GM12865 (cell line): ENCODE data around the gene CLVS2.

Experiments
- DNase-seq: peaks from one replicate; pipeline ENCODE4 v3.0.0; 2010; ENCODE audit warnings: low read depth
- H3K4me3 ChIP-seq: 2 replicates; pipeline ENCODE4 v1.5.1; 2011; ENCODE audit warnings: mild to moderate bottlenecking, low read depth, low read length, control low read depth
- CTCF ChIP-seq: IDR thresholded peaks from 2 replicates; pipeline ENCODE4 v1.5.1; 2011; ENCODE audit warnings: low read length, control low read depth, low read depth, inconsistent platforms; ENCODE audit not compliant: insufficient read depth; ENCODE audit errors: missing control alignments

CLVS2 gene

GRCh38 chr6:123116370-123116769 lies 120.3 kb downstream of the CLVS2 start:
- no peak for TF ChIP-seq CTCF
- no peak overlapping the region for H3K4me3 ChIP-seq
- DNase-seq = no peak

GRCh38 chr6:123117145-123117908 lies 121.3 kb downstream of the CLVS2 start:
- no peak overlapping the region for H3K4me3 ChIP-seq
- TF ChIP-seq CTCF = no peak
- DNase-seq = no peak

- no peak for TF ChIP-seq CTCF
- no peak overlapping the region for H3K4me3 ChIP-seq
- no peak for DNase-seq
Measured at GRCh38 chr6:123118811-123119210, 122.8 kb downstream of the CLVS2 start.
